GM12873 (cell line): ENCODE results near the gene JUNB.

ENCODE experiments used
- TF ChIP-seq, protein P1 (sequence below): IDR thresholded peaks from 2 replicates; pipeline ENCODE4 v1.5.1; 2012; ENCODE audit warnings: low read depth, mild to moderate bottlenecking, moderate library complexity, low read length, control low read depth; ENCODE audit not compliant: insufficient read depth; ENCODE audit errors: missing control alignments

JUNB gene

DNA sequence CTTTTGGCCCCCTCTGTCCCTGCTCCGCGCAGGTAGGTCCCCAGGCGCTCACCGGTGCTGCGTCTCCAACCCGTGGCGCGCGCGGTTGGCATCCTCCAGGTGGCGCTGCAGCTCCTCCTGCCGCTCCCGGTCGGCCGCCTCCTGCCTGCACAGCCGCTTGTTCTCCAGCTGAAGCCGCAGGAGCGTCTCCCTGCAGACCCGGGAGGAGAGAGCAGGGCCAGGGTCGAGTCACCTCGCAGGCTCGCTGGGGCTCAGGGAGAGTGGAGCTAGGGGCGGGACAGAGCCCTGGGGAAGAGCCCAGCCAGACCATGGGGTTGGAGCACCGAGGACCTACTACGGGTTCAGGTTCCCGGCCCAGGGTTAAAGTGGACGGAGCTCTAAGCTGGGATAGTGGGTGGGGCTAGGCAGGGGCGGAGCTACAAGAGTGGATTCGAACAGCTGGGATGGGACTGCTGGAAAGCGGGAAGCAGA, 25.2 kb upstream of the JUNB start:
- TF ChIP-seq, protein P1, sequence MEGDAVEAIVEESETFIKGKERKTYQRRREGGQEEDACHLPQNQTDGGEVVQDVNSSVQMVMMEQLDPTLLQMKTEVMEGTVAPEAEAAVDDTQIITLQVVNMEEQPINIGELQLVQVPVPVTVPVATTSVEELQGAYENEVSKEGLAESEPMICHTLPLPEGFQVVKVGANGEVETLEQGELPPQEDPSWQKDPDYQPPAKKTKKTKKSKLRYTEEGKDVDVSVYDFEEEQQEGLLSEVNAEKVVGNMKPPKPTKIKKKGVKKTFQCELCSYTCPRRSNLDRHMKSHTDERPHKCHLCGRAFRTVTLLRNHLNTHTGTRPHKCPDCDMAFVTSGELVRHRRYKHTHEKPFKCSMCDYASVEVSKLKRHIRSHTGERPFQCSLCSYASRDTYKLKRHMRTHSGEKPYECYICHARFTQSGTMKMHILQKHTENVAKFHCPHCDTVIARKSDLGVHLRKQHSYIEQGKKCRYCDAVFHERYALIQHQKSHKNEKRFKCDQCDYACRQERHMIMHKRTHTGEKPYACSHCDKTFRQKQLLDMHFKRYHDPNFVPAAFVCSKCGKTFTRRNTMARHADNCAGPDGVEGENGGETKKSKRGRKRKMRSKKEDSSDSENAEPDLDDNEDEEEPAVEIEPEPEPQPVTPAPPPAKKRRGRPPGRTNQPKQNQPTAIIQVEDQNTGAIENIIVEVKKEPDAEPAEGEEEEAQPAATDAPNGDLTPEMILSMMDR: peak; percentile 76

DNA sequence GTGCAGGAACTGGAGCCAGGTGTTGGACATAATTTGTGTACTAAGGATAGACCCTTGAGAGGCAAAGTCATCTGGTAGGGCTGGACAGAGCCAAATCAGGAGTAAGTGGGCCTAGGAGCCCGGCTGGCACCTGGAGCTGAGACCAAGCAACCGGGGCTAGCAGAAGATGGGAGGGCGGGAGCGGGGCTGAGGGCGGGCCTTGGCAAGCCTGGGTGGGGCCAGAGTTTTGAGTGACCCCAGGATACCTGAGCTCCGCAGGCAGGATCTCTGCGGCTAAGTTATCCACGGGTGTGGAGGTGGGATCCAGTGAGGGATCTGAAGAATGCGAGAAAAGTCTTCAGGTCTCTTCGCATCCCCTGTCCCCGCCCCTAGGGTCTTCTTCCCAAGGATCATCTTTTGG, 24.1 kb upstream of the JUNB start:
- TF ChIP-seq, protein P1: no peak

DNA sequence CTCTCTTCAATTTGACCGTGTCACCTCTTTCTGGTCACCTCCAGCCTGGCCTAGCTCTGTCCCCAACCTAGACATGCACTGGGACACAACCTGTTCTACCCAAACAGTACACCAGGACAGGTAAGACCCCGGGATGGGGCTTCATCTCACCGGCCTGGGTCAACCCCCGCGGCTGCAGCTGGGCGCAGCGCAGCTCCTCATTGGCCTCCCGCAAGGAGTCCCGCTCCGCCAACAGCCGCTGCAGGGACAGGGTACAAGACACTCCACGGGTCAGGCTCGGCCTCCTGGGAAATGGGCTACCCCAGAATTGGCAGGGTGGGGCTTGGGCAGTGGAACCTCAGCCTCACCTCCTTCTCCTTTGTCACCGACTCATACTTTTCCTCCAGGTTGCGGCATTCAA, 23.6 kb upstream of the JUNB start:
- TF ChIP-seq, protein P1: no peak

DNA sequence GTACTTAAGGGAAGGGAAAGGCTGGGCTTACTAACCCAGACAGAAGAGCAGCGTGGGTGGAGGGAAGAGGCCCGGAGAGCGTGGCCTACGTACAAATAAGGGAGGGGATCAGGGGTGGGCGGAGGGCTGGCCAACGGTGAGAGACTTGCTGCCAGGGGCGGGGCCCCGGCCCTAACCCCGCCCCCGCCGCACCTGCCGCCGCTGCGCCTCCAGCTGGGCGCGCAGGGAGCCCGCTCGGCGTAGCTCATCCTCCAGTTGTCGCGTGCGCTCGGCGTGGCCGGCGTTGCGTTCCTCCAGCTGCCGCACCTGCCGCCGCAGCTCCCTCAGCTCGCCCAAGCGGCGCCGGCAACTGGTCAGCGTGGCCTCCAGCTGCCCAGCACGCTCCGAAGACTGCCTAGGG, 21.6 kb upstream of the JUNB start:
- TF ChIP-seq, protein P1: no peak

DNA sequence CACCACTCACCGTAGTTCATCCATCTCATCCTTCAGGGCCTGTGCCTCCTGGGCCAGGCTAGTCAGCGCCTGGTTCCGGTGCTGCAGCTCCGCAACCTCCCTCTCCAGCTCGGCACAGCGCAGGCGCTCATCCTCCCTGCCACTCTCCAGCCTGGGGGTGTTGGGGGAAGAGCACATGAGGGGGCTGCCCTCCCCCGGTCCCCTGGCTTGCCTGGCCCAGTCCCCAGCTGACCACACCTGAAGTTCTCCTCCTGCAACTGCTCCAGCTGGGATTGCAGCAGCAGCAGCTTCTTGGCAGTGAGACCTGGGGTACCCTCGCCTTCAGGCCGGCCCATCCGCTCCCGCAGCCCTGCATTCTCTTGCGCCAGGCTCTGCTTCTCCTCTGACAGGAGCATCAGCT, 20.4 kb upstream of the JUNB start:
- TF ChIP-seq, protein P1: no peak

- TF ChIP-seq, protein P1: no peak
Measured at GRCh38 chr19:12772323-12772722, 19.0 kb upstream of the JUNB start.

- TF ChIP-seq, protein P1: peak; percentile 26
Measured at GRCh38 chr19:12773571-12773970, 17.7 kb upstream of the JUNB start.
